ENCODE data around the gene ANKRD63. TPM values are rescaled to one million over a fixed set of nuclear protein-coding genes. Genes with fewer than 3 reads are reported as not detected.

The ANKRD63 gene
- total RNA-seq, 2 donors from 2014 or later = not detected

GRCh38 chr15:40320409-40320808, 37.5 kb upstream of the ANKRD63 start:
- Mint-ChIP-seq H3K9me3 (no peaks in the 10 kb centered on the region), H3K36me3 (peaks cover 5% of the 10 kb centered on the region in 2 donors), H3K27ac (no peak overlapping the region)
- DNase-seq (ENCODE audit: low spot score in 2 of 2) = no peak
- ATAC-seq = no peak

- ATAC-seq = no peak
Observed at GRCh38 chr15:40317580-40317979, 34.7 kb upstream of the ANKRD63 start.

GRCh38 chr15:40316931-40317330, 34.1 kb upstream of the ANKRD63 start:
- H3K27ac Mint-ChIP-seq = no peak overlapping the region
- DNase-seq (ENCODE audit: low spot score in 2 of 2) = no peak
- no peak for ATAC-seq
- no peaks in the 10 kb centered on the region for H3K36me3 Mint-ChIP-seq
- no peaks in the 10 kb centered on the region for H3K9me3 Mint-ChIP-seq

More at GRCh38 chr15:40317580-40317979, 34.7 kb upstream of the ANKRD63 start:
- no peaks in the 10 kb centered on the region for H3K9me3 Mint-ChIP-seq
- no peak for DNase-seq (ENCODE audit: low spot score in 2 of 2)
- no peaks in the 10 kb centered on the region for H3K36me3 Mint-ChIP-seq
- no peak overlapping the region for H3K27ac Mint-ChIP-seq

- H3K36me3 Mint-ChIP-seq = no peaks in the 10 kb centered on the region
- peak overlapping the region in 1 of 2 donors; percentile 16 for H3K27ac Mint-ChIP-seq
- no peaks in the 10 kb centered on the region for H3K9me3 Mint-ChIP-seq
- no peak for ATAC-seq
- no peak for DNase-seq (ENCODE audit: low spot score in 2 of 2)
Observed at GRCh38 chr15:40314723-40315276, 31.9 kb upstream of the ANKRD63 start.

GRCh38 chr15:40313531-40314398, 30.9 kb upstream of the ANKRD63 start:
- no peaks in the 10 kb centered on the region for H3K9me3 Mint-ChIP-seq
- no peak for DNase-seq (ENCODE audit: low spot score in 2 of 2)
- ATAC-seq = no peak
- no peaks in the 10 kb centered on the region for H3K36me3 Mint-ChIP-seq
- H3K27ac Mint-ChIP-seq = no peak overlapping the region

- no peak for ATAC-seq
- no peak overlapping the region for H3K27ac Mint-ChIP-seq
- no peaks in the 10 kb centered on the region for H3K36me3 Mint-ChIP-seq
- no peak for DNase-seq (ENCODE audit: low spot score in 2 of 2)
- no peaks in the 10 kb centered on the region for H3K9me3 Mint-ChIP-seq
Observed at GRCh38 chr15:40312370-40313158, 29.7 kb upstream of the ANKRD63 start.

- DNase-seq (ENCODE audit: low spot score in 2 of 2) (no peak), ATAC-seq (no peak)
- no peaks in the 10 kb centered on the region for H3K36me3 Mint-ChIP-seq
- H3K27ac Mint-ChIP-seq = no peak overlapping the region
- no peaks in the 10 kb centered on the region for H3K9me3 Mint-ChIP-seq
Observed at GRCh38 chr15:40310993-40311392, 28.1 kb upstream of the ANKRD63 start.

GRCh38 chr15:40310001-40310959, 27.4 kb upstream of the ANKRD63 start:
- ATAC-seq (peak; percentile 36 to 37), DNase-seq (ENCODE audit: low spot score in 2 of 2) (peak; percentile 72)
- no peaks in the 10 kb centered on the region for H3K36me3 Mint-ChIP-seq
- peak overlapping the region; percentile 87 to 88 for H3K27ac Mint-ChIP-seq
- H3K9me3 Mint-ChIP-seq = no peaks in the 10 kb centered on the region

GRCh38 chr15:40309344-40309862, 26.5 kb upstream of the ANKRD63 start:
- peak overlapping the region; percentile 87 to 95 for H3K27ac Mint-ChIP-seq
- no peaks in the 10 kb centered on the region for H3K9me3 Mint-ChIP-seq
- ATAC-seq = no peak
- no peak for DNase-seq (ENCODE audit: low spot score in 2 of 2)
- no peaks in the 10 kb centered on the region for H3K36me3 Mint-ChIP-seq

- Mint-ChIP-seq H3K27ac (peak within 1 kb of the TSS; percentile 87 to 95), H3K36me3 (no peaks in the 10 kb centered on the region), H3K9me3 (no peaks in the 10 kb centered on the region)
- DNase-seq (ENCODE audit: low spot score in 2 of 2) = peak; percentile 71 to 72
- peak; percentile 79 to 81 for ATAC-seq
Observed at GRCh38 chr15:40307421-40308211, 24.8 kb upstream of the ANKRD63 start, which contains the start of gene PLCB2. TSS of gene PLCB2 (minus strand) at chr15:40307935. CDS start at chr15:40307672, 263 bp downstream.

- H3K27ac Mint-ChIP-seq = peak overlapping the region; percentile 69 to 87
- H3K9me3 Mint-ChIP-seq = no peaks in the 10 kb centered on the region
- no peak for DNase-seq (ENCODE audit: low spot score in 2 of 2)
- peaks cover 0 to 1% of the 10 kb centered on the region in 2 donors for H3K36me3 Mint-ChIP-seq
- no peak for ATAC-seq
Observed at GRCh38 chr15:40306908-40307307, 24.0 kb upstream of the ANKRD63 start.

- Mint-ChIP-seq H3K27ac (peak overlapping the region; percentile 69 to 87), H3K36me3 (peaks cover 0 to 7% of the 10 kb centered on the region in 2 donors), H3K9me3 (no peaks in the 10 kb centered on the region)
- ATAC-seq (no peak), DNase-seq (ENCODE audit: low spot score in 2 of 2) (no peak)
Observed at GRCh38 chr15:40306371-40306770, 23.5 kb upstream of the ANKRD63 start.

- ATAC-seq = no peak
- peaks cover 7 to 16% of the 10 kb centered on the region in 2 donors for H3K36me3 Mint-ChIP-seq
- peaks cover 0 to 4% of the 10 kb centered on the region in 2 donors for H3K9me3 Mint-ChIP-seq
- no peak overlapping the region for H3K27ac Mint-ChIP-seq
- DNase-seq (ENCODE audit: low spot score in 2 of 2) = no peak
Observed at GRCh38 chr15:40305281-40305680, 22.4 kb upstream of the ANKRD63 start.

GRCh38 chr15:40303576-40303975, 20.7 kb upstream of the ANKRD63 start:
- Mint-ChIP-seq H3K36me3 (peaks cover 13 to 26% of the 10 kb centered on the region in 2 donors), H3K27ac (peak overlapping the region in 1 of 2 donors; percentile 57), H3K9me3 (peaks cover 0 to 4% of the 10 kb centered on the region in 2 donors)
- ATAC-seq (no peak), DNase-seq (ENCODE audit: low spot score in 2 of 2) (no peak)

GRCh38 chr15:40302981-40303380, 20.1 kb upstream of the ANKRD63 start:
- H3K9me3 Mint-ChIP-seq = peaks cover 0 to 4% of the 10 kb centered on the region in 2 donors
- no peak for ATAC-seq

More at GRCh38 chr15:40302981-40303380, 20.1 kb upstream of the ANKRD63 start:
- Mint-ChIP-seq H3K27ac (no peak overlapping the region), H3K36me3 (peaks cover 13 to 26% of the 10 kb centered on the region in 2 donors)
- no peak for DNase-seq (ENCODE audit: low spot score in 2 of 2)
